Osteoblast (primary cell): ENCODE results near the gene FRAS1. TPM values are rescaled to one million over a fixed set of nuclear protein-coding genes. Genes with fewer than 3 reads are reported as not detected.
"Not testable (repeated sequence)": the region's sequence is repeated elsewhere in the genome, so short reads cannot be mapped to it uniquely, and the experiment has no call there.

Experiments
- DNase-seq: peaks from one replicate; pipeline ENCODE4 v3.0.0; 2011; ENCODE audit warnings: low spot score, mixed read lengths; ENCODE audit not compliant: insufficient read length; ENCODE audit errors: missing footprints
- H2AFZ ChIP-seq: 2 replicates; pipeline ENCODE4 v1.6.0; 2011; ENCODE audit warnings: mild to moderate bottlenecking, low read length
- H3K27ac ChIP-seq: 2 replicates; pipeline ENCODE4 v1.5.1; 2011; ENCODE audit warnings: mild to moderate bottlenecking, low read depth, low read length, moderate library complexity
- H3K27me3 ChIP-seq: 2 replicates; pipeline ENCODE4 v1.6.0; 2012; ENCODE audit warnings: mild to moderate bottlenecking, control low read depth, inconsistent platforms, low read length, moderate library complexity; ENCODE audit not compliant: insufficient read depth
- H3K36me3 ChIP-seq: 2 replicates; pipeline ENCODE4 v1.5.1; 2011; ENCODE audit warnings: mild to moderate bottlenecking, low read length, control low read depth, moderate library complexity; ENCODE audit not compliant: insufficient read depth
- H3K4me1 ChIP-seq: 2 replicates; pipeline ENCODE4 v1.5.1; 2011; ENCODE audit warnings: mild to moderate bottlenecking, low read length, control low read depth, moderate library complexity; ENCODE audit not compliant: insufficient read depth
- H3K4me2 ChIP-seq: 2 replicates; pipeline ENCODE4 v1.6.0; 2011; ENCODE audit warnings: mild to moderate bottlenecking, low read length; ENCODE audit not compliant: insufficient read depth
- H3K4me3 ChIP-seq: fragments of 200-600 bp; sonication (generic); 3 replicates; pipeline ENCODE4 v1.5.1; 2012; ENCODE audit warnings: mild to moderate bottlenecking, low read length, inconsistent platforms; ENCODE audit not compliant: insufficient read depth
- H3K79me2 ChIP-seq: 2 replicates; pipeline ENCODE4 v1.6.0; 2012; ENCODE audit warnings: mild to moderate bottlenecking, low read length, control low read depth, inconsistent platforms; ENCODE audit not compliant: insufficient read depth
- H3K9me3 ChIP-seq: 2 replicates; pipeline ENCODE4 v1.5.1; 2011; ENCODE audit warnings: low read depth, low read length, control low read depth
- H4K20me1 ChIP-seq: 2 replicates; pipeline ENCODE4 v1.6.0; 2012; ENCODE audit warnings: mild to moderate bottlenecking, low read length, control low read depth; ENCODE audit not compliant: insufficient read depth
- total RNA-seq: library from RNA; depleted of rRNA; stranded (reverse); fragments of >200 nt; gene quantifications from 2 replicates; pipeline ENCODE4 v1.2.3, GENCODE V29; 2012
- TF ChIP-seq, protein P1 (sequence below): IDR thresholded peaks from 2 replicates; pipeline ENCODE4 v1.5.1; 2011; ENCODE audit warnings: mild to moderate bottlenecking, low read depth, low read length, moderate library complexity; ENCODE audit errors: extremely low read depth

FRAS1 gene
- total RNA-seq, 1 donor, result 5.1 TPM

DNA sequence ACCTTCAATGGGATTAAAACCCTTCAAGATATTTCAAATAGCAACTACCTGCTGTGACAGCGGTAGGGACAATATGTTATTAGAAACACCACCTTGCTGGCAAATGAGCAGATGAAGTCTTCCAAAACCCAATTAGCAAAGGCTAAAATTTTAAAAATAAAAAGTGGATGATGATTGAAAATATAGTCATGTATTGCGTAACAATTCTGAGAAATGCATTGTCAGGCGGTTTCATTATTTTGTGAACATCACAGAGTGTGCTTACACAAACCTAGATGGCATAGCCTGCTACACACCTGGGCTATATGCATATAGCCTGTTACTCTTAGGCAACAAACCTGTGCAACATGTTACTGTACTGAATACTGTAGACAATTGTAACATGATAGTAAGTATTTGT is 403.2 kb downstream of the FRAS1 start:
- DNase-seq, result no peak
- no peaks in the 10 kb centered on the region for H3K4me1 ChIP-seq
- no peak overlapping the region for H2AFZ ChIP-seq
- no peak overlapping the region for H3K4me3 ChIP-seq
- TF ChIP-seq, protein P1, sequence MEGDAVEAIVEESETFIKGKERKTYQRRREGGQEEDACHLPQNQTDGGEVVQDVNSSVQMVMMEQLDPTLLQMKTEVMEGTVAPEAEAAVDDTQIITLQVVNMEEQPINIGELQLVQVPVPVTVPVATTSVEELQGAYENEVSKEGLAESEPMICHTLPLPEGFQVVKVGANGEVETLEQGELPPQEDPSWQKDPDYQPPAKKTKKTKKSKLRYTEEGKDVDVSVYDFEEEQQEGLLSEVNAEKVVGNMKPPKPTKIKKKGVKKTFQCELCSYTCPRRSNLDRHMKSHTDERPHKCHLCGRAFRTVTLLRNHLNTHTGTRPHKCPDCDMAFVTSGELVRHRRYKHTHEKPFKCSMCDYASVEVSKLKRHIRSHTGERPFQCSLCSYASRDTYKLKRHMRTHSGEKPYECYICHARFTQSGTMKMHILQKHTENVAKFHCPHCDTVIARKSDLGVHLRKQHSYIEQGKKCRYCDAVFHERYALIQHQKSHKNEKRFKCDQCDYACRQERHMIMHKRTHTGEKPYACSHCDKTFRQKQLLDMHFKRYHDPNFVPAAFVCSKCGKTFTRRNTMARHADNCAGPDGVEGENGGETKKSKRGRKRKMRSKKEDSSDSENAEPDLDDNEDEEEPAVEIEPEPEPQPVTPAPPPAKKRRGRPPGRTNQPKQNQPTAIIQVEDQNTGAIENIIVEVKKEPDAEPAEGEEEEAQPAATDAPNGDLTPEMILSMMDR, result no peak
- H3K27ac ChIP-seq, result no peak overlapping the region
- no peaks in the 10 kb centered on the region for H4K20me1 ChIP-seq
- H3K4me2 ChIP-seq, result no peak overlapping the region
- no peaks in the 10 kb centered on the region for H3K36me3 ChIP-seq
- no peaks in the 10 kb centered on the region for H3K9me3 ChIP-seq
- no peaks in the 10 kb centered on the region for H3K27me3 ChIP-seq
- no peaks in the 10 kb centered on the region for H3K79me2 ChIP-seq

DNA sequence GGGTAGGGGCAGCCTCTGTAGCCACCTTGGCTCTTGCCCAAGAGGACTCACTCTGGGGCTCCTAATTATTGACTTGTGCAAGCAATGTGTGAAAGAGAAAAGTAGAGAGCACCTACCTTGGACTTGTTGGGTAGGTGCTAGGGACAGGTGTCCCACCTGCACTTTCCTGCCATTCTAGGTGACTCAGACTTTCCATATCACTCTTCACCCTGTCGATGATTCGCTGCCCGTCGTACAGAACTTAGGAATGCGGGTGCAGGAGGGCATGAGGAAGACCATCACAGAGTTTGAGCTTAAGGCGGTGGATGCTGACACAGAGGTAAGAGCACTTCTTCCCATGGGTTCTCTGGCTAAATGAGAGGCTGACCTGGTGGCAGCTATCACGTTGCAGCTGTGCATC is 407.1 kb downstream of the FRAS1 start:
- Histone ChIP-seq H3K4me1 (no peaks in the 10 kb centered on the region), H3K4me3 (no peak overlapping the region), H3K27me3 (no peaks in the 10 kb centered on the region), H3K9me3 (no peaks in the 10 kb centered on the region), H3K79me2 (no peaks in the 10 kb centered on the region), H2AFZ (no peak overlapping the region), H3K4me2 (no peak overlapping the region), H4K20me1 (no peaks in the 10 kb centered on the region), H3K36me3 (no peaks in the 10 kb centered on the region), H3K27ac (no peak overlapping the region)
- TF ChIP-seq, protein P1, result no peak
- no peak for DNase-seq

DNA sequence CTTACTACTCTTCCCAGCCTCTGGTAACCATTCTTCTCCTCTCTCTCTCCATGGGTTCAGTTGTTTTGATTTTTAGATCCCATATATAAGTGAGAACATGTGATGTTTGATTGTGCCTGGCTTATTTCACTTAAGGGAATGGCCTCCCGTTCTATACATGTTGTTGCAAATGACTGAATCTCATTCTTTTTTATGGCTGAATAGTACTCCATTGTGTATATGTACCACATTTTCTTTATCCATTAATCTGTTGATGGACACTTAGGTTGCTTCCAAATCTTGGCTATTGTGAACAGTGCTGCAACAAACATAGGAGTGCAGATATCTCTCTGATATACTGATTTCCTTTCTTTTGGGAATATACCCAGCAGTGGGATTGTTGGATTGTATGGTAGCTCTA is 410.1 kb downstream of the FRAS1 start:
- H3K27ac ChIP-seq, H3K36me3 ChIP-seq, H3K27me3 ChIP-seq, H4K20me1 ChIP-seq, H3K79me2 ChIP-seq, H3K4me3 ChIP-seq, H2AFZ ChIP-seq, H3K4me1 ChIP-seq, H3K4me2 ChIP-seq, H3K9me3 ChIP-seq, DNase-seq: not testable (repeated sequence)

DNA sequence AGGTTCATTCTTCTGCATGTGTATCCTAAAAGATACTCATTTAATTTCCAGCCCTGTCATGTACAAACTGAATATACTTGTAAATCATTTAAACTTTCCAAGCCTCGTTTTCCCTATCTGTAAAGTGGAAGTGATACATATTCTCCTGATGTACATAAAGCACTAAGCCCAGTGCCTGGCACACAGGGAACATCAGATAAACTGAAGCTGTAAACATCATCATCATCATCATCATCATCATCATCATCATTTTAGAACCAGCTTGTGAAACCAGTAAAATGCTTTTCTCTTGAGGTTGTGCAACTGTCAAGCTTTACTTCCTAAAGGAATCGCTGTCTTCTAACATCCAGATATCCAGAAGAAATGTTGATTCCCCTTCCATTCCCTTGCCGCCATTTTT is 411.1 kb downstream of the FRAS1 start:
- no peak overlapping the region for H3K27ac ChIP-seq
- H3K79me2 ChIP-seq, result no peaks in the 10 kb centered on the region
- H3K4me1 ChIP-seq, result no peaks in the 10 kb centered on the region
- no peaks in the 10 kb centered on the region for H3K27me3 ChIP-seq
- H3K36me3 ChIP-seq, result no peaks in the 10 kb centered on the region
- no peak overlapping the region for H2AFZ ChIP-seq
- H4K20me1 ChIP-seq, result no peaks in the 10 kb centered on the region
- no peak overlapping the region for H3K4me2 ChIP-seq
- H3K9me3 ChIP-seq, result no peaks in the 10 kb centered on the region
- TF ChIP-seq, protein P1, result no peak
- H3K4me3 ChIP-seq, result no peak overlapping the region
- no peak for DNase-seq
